HEK293T (cell line): Measurements from ENCODE around the gene DNAJC10.

Source experiments
- BHLHE40 ChIP-seq: fragments of 450-650 bp; IDR thresholded peaks from 2 replicates; pipeline ENCODE4 v1.6.1; 2016; ENCODE audit warnings: mild to moderate bottlenecking, moderate library complexity, borderline replicate concordance
- CTBP1 ChIP-seq: fragments of 450-650 bp; IDR thresholded peaks from 2 replicates; pipeline ENCODE4 v1.6.1; 2016; ENCODE audit warnings: borderline replicate concordance
- FOXA1 ChIP-seq: fragments of 450-650 bp; IDR thresholded peaks from 2 replicates; pipeline ENCODE4 v1.6.1; 2016; ENCODE audit warnings: mild to moderate bottlenecking
- FOXK2 ChIP-seq: fragments of 450-650 bp; IDR thresholded peaks from 2 replicates; pipeline ENCODE4 v1.6.1; 2016; ENCODE audit warnings: mild to moderate bottlenecking
- HDGF ChIP-seq: fragments of 450-650 bp; IDR thresholded peaks from 2 replicates; pipeline ENCODE4 v1.6.1; 2017; ENCODE audit warnings: antibody characterized with exemption, borderline replicate concordance
- LEF1 ChIP-seq: fragments of 450-650 bp; IDR thresholded peaks from 2 replicates; pipeline ENCODE4 v1.6.1; 2017; ENCODE audit warnings: mild to moderate bottlenecking, borderline replicate concordance
- SP1 ChIP-seq: fragments of 450-650 bp; IDR thresholded peaks from 2 replicates; pipeline ENCODE4 v1.6.1; 2017
- SUZ12 ChIP-seq: fragments of 450-650 bp; IDR thresholded peaks from 2 replicates; pipeline ENCODE4 v1.6.1; 2016; ENCODE audit warnings: mild to moderate bottlenecking
- TARDBP ChIP-seq: fragments of 450-650 bp; IDR thresholded peaks from 2 replicates; pipeline ENCODE4 v1.6.1; 2016
- ZNF384 ChIP-seq: fragments of 450-650 bp; IDR thresholded peaks from 2 replicates; pipeline ENCODE4 v1.6.1; 2016

DNA sequence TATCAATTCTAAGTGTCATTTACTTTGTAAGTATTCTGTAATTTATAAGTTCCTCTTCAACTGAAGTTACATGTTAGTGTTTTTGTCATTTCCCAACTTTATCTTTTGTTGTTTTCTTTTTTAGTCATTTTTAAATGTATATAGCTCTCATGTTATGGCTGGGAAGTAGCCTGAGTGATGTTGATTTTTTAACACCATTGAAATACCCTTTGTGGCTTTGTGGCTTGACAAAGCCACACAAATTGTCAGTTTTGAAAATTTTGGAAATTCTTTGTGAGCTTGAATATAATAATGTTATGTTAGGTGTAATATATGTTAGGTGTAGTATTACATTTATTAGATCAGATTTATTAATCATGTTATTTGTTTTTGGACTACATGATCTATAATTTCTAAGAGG lies 16.7 kb downstream of the DNAJC10 start:
- TF ChIP-seq BHLHE40 (no peak), SP1 (no peak), SUZ12 (no peak), ZNF384 (no peak), TARDBP (no peak), FOXA1 (no peak), HDGF (no peak), FOXK2 (no peak), LEF1 (no peak), CTBP1 (no peak)
